H9 (cell line): ENCODE data around the gene RBFA. TPM values are rescaled to one million over a fixed set of nuclear protein-coding genes. Genes with fewer than 3 reads are reported as not detected.

Source experiments
- DNase-seq: peaks from one replicate; pipeline ENCODE4 v3.0.0-alpha.2; 2017
- H2AFZ ChIP-seq: one replicate; pipeline ENCODE4 v1.6.1; 2013; ENCODE audit warnings: mild to moderate bottlenecking, low read length, control low read depth, moderate library complexity
- H2AK5ac ChIP-seq: 2 replicates; pipeline ENCODE4 v1.6.1; 2013; ENCODE audit warnings: low read length, control low read depth, mixed read lengths; ENCODE audit not compliant: insufficient read length
- H2BK120ac ChIP-seq: one replicate; pipeline ENCODE4 v1.6.1; 2013; ENCODE audit warnings: low read depth, mild to moderate bottlenecking, low read length, control low read depth, inconsistent platforms; ENCODE audit not compliant: poor library complexity, severe bottlenecking
- H2BK12ac ChIP-seq: 2 replicates; pipeline ENCODE4 v1.6.1; 2013; ENCODE audit warnings: low read length, control low read depth, mixed read lengths, low read depth; ENCODE audit not compliant: insufficient read length
- H2BK15ac ChIP-seq: 2 replicates; pipeline ENCODE4 v1.6.1; 2013; ENCODE audit warnings: low read depth, low read length, control low read depth
- H2BK20ac ChIP-seq: one replicate; pipeline ENCODE4 v1.6.1; 2013; ENCODE audit warnings: low read depth, mild to moderate bottlenecking, low read length, control low read depth, inconsistent platforms; ENCODE audit not compliant: poor library complexity, severe bottlenecking
- H2BK5ac ChIP-seq: 2 replicates; pipeline ENCODE4 v1.6.1; 2013; ENCODE audit warnings: low read length, control low read depth, mixed read lengths; ENCODE audit not compliant: insufficient read length
- H3K14ac ChIP-seq: 2 replicates; pipeline ENCODE4 v1.6.1; 2013; ENCODE audit warnings: low read length, control low read depth; ENCODE audit not compliant: insufficient read depth
- H3K18ac ChIP-seq: 2 replicates; pipeline ENCODE4 v1.6.1; 2013; ENCODE audit warnings: low read depth, mild to moderate bottlenecking, mixed read lengths, low read length, control low read depth; ENCODE audit not compliant: insufficient read length
- H3K23ac ChIP-seq: 2 replicates; pipeline ENCODE4 v1.6.1; 2013; ENCODE audit warnings: low read length, control low read depth, mixed read lengths, low read depth; ENCODE audit not compliant: insufficient read length
- H3K23me2 ChIP-seq: 2 replicates; pipeline ENCODE4 v1.6.1; 2013; ENCODE audit warnings: low read depth, mild to moderate bottlenecking, mixed read lengths, low read length, control low read depth; ENCODE audit not compliant: insufficient read length, poor library complexity, severe bottlenecking
- H3K27ac ChIP-seq: 2 replicates; pipeline ENCODE4 v1.5.1; 2013; ENCODE audit warnings: low read length, control low read depth, mixed read lengths, low read depth; ENCODE audit not compliant: insufficient read length
- H3K27me3 ChIP-seq: 2 replicates; pipeline ENCODE4 v1.6.1; 2013; ENCODE audit warnings: low read length, control low read depth, inconsistent platforms; ENCODE audit not compliant: insufficient read depth
- H3K4ac ChIP-seq: 2 replicates; pipeline ENCODE4 v1.6.1; 2013; ENCODE audit warnings: low read depth, mild to moderate bottlenecking, control low read depth, inconsistent platforms, low read length, moderate library complexity
- H3K4me1 ChIP-seq: 2 replicates; pipeline ENCODE4 v1.6.1; 2013; ENCODE audit warnings: low read length, control low read depth, inconsistent platforms; ENCODE audit not compliant: insufficient read depth
- H3K4me2 ChIP-seq: 2 replicates; pipeline ENCODE4 v1.6.1; 2013; ENCODE audit warnings: low read length, control low read depth, mixed read lengths; ENCODE audit not compliant: insufficient read length, insufficient read depth
- H3K56ac ChIP-seq: 2 replicates; pipeline ENCODE4 v1.6.1; 2013; ENCODE audit warnings: low read depth, mild to moderate bottlenecking, mixed read lengths, low read length, control low read depth; ENCODE audit not compliant: insufficient read length
- H3K79me1 ChIP-seq: 2 replicates; pipeline ENCODE4 v1.6.1; 2013; ENCODE audit warnings: low read depth, mild to moderate bottlenecking, moderate library complexity, low read length, control low read depth, inconsistent platforms; ENCODE audit not compliant: insufficient read depth, poor library complexity, severe bottlenecking
- H3K79me2 ChIP-seq: 2 replicates; pipeline ENCODE4 v1.6.1; 2013; ENCODE audit warnings: low read length, control low read depth, inconsistent platforms; ENCODE audit not compliant: insufficient read depth
- H3K9ac ChIP-seq: 2 replicates; pipeline ENCODE4 v1.6.1; 2013; ENCODE audit warnings: low read length, control low read depth, mixed read lengths; ENCODE audit not compliant: insufficient read length; ENCODE audit errors: extremely low read depth
- H3K9me3 ChIP-seq: one replicate; pipeline ENCODE4 v1.6.1; 2013; ENCODE audit warnings: low read depth, low read length, inconsistent platforms; ENCODE audit not compliant: control insufficient read depth
- H3T11ph ChIP-seq: one replicate; pipeline ENCODE4 v1.6.1; 2013; ENCODE audit warnings: mild to moderate bottlenecking, low read length, control low read depth, inconsistent platforms
- H4K20me1 ChIP-seq: one replicate; pipeline ENCODE4 v1.6.1; 2013; ENCODE audit not compliant: control insufficient read depth, insufficient read length, insufficient read depth
- H4K5ac ChIP-seq: 2 replicates; pipeline ENCODE4 v1.6.1; 2013; ENCODE audit warnings: low read depth, mild to moderate bottlenecking, mixed read lengths, low read length, control low read depth; ENCODE audit not compliant: insufficient read length
- H4K8ac ChIP-seq: replicated peaks from 2 replicates; pipeline ENCODE4 v1.6.1; 2013; ENCODE audit warnings: low read length, control low read depth, mixed read lengths, low read depth; ENCODE audit not compliant: insufficient read length
- H4K91ac ChIP-seq: 2 replicates; pipeline ENCODE4 v1.6.1; 2013; ENCODE audit warnings: low read depth, mild to moderate bottlenecking, moderate library complexity, mixed read lengths, low read length, control low read depth; ENCODE audit not compliant: insufficient read length
- H3K27ac Mint-ChIP-seq, 3 experiments: 2 replicates in 2 of 3; 3 replicates in 1 of 3; pipeline ENCODE4 v1.8.0; 2020 to 2021; ENCODE audit warnings: mixed read lengths in 3 of 3, mild to moderate bottlenecking in 1 of 3, moderate library complexity in 1 of 3
- H3K27me3 Mint-ChIP-seq: 2 replicates; pipeline ENCODE4 v1.8.0; 2021; ENCODE audit warnings: low read depth, mild to moderate bottlenecking, moderate library complexity, mixed read lengths
- H3K36me3 Mint-ChIP-seq, 3 experiments: 2 replicates in 2 of 3; 3 replicates in 1 of 3; pipeline ENCODE4 v1.8.0; 2020 to 2021; ENCODE audit warnings: low read depth in 3 of 3, mixed read lengths in 3 of 3; ENCODE audit not compliant: insufficient read depth in 1 of 3
- H3K4me1 Mint-ChIP-seq, 2 experiments: 2 replicates each; pipeline ENCODE4 v1.8.0; 2020; ENCODE audit warnings: mixed read lengths in 2 of 2
- H3K4me3 Mint-ChIP-seq, 2 experiments: 2 replicates in 1 of 2; 3 replicates in 1 of 2; pipeline ENCODE4 v1.8.0; 2020 to 2021; ENCODE audit warnings: mild to moderate bottlenecking in 2 of 2, mixed read lengths in 2 of 2, moderate library complexity in 1 of 2
- H3K9me3 Mint-ChIP-seq, 2 experiments: 2 replicates in 1 of 2; 3 replicates in 1 of 2; pipeline ENCODE4 v1.8.0; 2020; ENCODE audit warnings: mild to moderate bottlenecking in 2 of 2, mixed read lengths in 2 of 2, moderate library complexity in 1 of 2
- CTCF ChIP-seq: fragments of 200-600 bp; sonication (generic); conservative IDR thresholded peaks from 3 replicates; pipeline ENCODE4 v1.8.0; 2021; ENCODE audit warnings: antibody characterized with exemption, mild to moderate bottlenecking
- WGBS: extraction: QIAGEN DNeasy Blood & Tissue Kit; methylation state at CpG from one replicate; pipeline ENCODE4 v1.1.7; 2013; ENCODE audit warnings: missing lambda C conversion rate, low lambda C conversion rate, mixed read lengths; ENCODE audit not compliant: insufficient read length; ENCODE audit errors: extremely low coverage; 5-methylcytosine and 5-hydroxymethylcytosine counted together
- total RNA-seq: library from RNA; stranded (reverse); gene quantifications from 2 replicates; pipeline ENCODE4 v1.2.1, GENCODE V29; 2021

RBFA gene
- total RNA-seq, 1 experiment from 2014 or later, result 42.5 TPM

- H4K91ac ChIP-seq, result no peak overlapping the region
- H3K23ac ChIP-seq, result no peak overlapping the region
- no peak overlapping the region for H3K4me3 Mint-ChIP-seq
- H3K79me1 ChIP-seq, result no peaks in the 10 kb centered on the region
- H3K27me3 Mint-ChIP-seq, result no peaks in the 10 kb centered on the region
- H3K18ac ChIP-seq, result no peak overlapping the region
- no peak overlapping the region for H3K27ac ChIP-seq
- H3K14ac ChIP-seq, result no peak overlapping the region
- no peak overlapping the region for H2BK12ac ChIP-seq
- H3K4me2 ChIP-seq, result no peak overlapping the region
- H3K4me1 ChIP-seq, result no peaks in the 10 kb centered on the region
- peaks cover 9 to 10% of the 10 kb centered on the region in 2 experiments; a peak in 4 of 5 replicates for H3K9me3 Mint-ChIP-seq
- H3K9ac ChIP-seq, result no peak overlapping the region
- no peak overlapping the region for H2BK120ac ChIP-seq
- H2AK5ac ChIP-seq, result no peak overlapping the region
- H4K8ac ChIP-seq, result no peak overlapping the region
- H2BK15ac ChIP-seq, result no peak overlapping the region
- no peaks in the 10 kb centered on the region for H3K27me3 ChIP-seq
- no peak overlapping the region for H4K5ac ChIP-seq
- no peaks in the 10 kb centered on the region for H3K79me2 ChIP-seq
- peaks cover 5 to 8% (median 5%) of the 10 kb centered on the region in 3 experiments; a peak in 4 of 7 replicates for H3K36me3 Mint-ChIP-seq
- peaks cover 10 to 13% of the 10 kb centered on the region in 2 experiments for H3K4me1 Mint-ChIP-seq
- H3K27ac Mint-ChIP-seq, result no peak overlapping the region
- H2AFZ ChIP-seq, result no peak overlapping the region
- DNase-seq, result no peak
- no peak overlapping the region for H3K56ac ChIP-seq
- H3K23me2 ChIP-seq, result no peaks in the 10 kb centered on the region
- no peak overlapping the region for H3K4ac ChIP-seq
- no peaks in the 10 kb centered on the region for H4K20me1 ChIP-seq
- H3K9me3 ChIP-seq, result no peaks in the 10 kb centered on the region
- H2BK20ac ChIP-seq, result no peak overlapping the region
- WGBS, result no CpG with 5 or more reads among the region's 10 CpGs
- H3T11ph ChIP-seq, result no peak overlapping the region
- no peak overlapping the region for H2BK5ac ChIP-seq
- TF ChIP-seq CTCF, result no peak
Observed at GRCh38 chr18:80067897-80068296, 33.7 kb downstream of the RBFA start.
